ENCODE measurements around the gene MLXIPL. TPM values are rescaled to one million over a fixed set of nuclear protein-coding genes. Genes with fewer than 3 reads are reported as not detected.
"Not testable (repeated sequence)": the region's sequence is repeated elsewhere in the genome, so short reads cannot be mapped to it uniquely, and the experiment has no call there.

Gene MLXIPL
- polyA plus RNA-seq, 1 donor = 195 TPM

- Histone ChIP-seq H3K36me3 (ENCODE audit: control insufficient read depth, insufficient read depth, low read length) (peaks cover 26% of the 10 kb centered on the region), H3K9me3 (ENCODE audit: control insufficient read depth, low read depth, low read length) (no peaks in the 10 kb centered on the region), H3K4me3 (ENCODE audit: low read length) (no peak overlapping the region), H3K4me1 (ENCODE audit: control insufficient read depth, insufficient read depth, low read length) (peaks cover 30% of the 10 kb centered on the region), H3K27ac (ENCODE audit: low read length) (peak overlapping the region; percentile 79), H3K27me3 (ENCODE audit: control insufficient read depth, insufficient read depth, low read length) (no peaks in the 10 kb centered on the region)
- peak in 1 of 2 donors; percentile 69 for DNase-seq
- WGBS (ENCODE audit: insufficient coverage, low lambda C conversion rate) = no CpG with 5 or more reads among the region's 14 CpGs
These were observed 10.2 kb downstream of the MLXIPL start for GRCh38 chr7:73613954-73614735.

DNA sequence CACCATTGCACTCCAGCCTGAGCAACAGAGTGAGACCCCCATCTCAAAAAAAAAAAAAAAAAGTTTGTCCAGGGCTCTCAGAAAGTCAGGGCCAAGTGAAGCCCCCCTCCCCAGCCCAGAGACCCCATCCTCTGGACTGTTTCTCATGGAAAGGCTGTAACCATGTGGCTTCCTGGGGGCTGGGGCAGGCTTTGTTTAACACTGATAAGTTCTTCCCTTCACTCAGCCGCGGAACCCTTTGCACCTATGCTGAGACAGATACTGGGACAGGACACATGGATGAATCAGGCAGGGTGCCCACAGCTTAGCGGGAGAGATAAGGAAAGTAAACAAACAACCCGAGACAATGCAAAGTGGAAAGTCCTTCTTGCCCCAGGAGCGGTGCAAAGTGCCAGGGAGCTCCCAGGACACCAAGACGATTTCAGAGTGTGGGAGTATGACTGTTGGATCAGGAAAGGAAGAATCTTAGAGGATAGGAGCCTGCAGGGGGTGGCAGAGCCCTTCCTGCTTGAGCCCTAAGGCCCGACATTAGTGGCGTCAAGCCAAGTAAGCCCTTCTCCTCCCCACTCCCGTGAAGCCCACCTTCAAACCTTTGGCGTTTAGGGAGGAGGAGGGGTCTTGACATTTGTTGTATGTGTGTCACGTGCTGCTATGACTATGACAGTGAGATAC, 11.6 kb downstream of the MLXIPL start:
- Histone ChIP-seq H3K4me1 (ENCODE audit: control insufficient read depth, insufficient read depth, low read length) (peaks cover 30% of the 10 kb centered on the region), H3K27me3 (ENCODE audit: control insufficient read depth, insufficient read depth, low read length) (no peaks in the 10 kb centered on the region), H3K36me3 (ENCODE audit: control insufficient read depth, insufficient read depth, low read length) (peaks cover 25% of the 10 kb centered on the region), H3K4me3 (ENCODE audit: low read length) (no peak overlapping the region), H3K27ac (ENCODE audit: low read length) (peak overlapping the region; percentile 79), H3K9me3 (ENCODE audit: control insufficient read depth, low read depth, low read length) (no peaks in the 10 kb centered on the region)
- DNase-seq = peak; percentile 95 to 97
- WGBS (ENCODE audit: insufficient coverage, low lambda C conversion rate) = no CpG with 5 or more reads among the region's 11 CpGs

GRCh38 chr7:73611017-73611555, 13.2 kb downstream of the MLXIPL start:
- peaks cover 30% of the 10 kb centered on the region for H3K4me1 ChIP-seq (ENCODE audit: control insufficient read depth, insufficient read depth, low read length)
- H3K36me3 ChIP-seq (ENCODE audit: control insufficient read depth, insufficient read depth, low read length) = peaks cover 21% of the 10 kb centered on the region
- no peak for DNase-seq
- no peak overlapping the region for H3K4me3 ChIP-seq (ENCODE audit: low read length)
- H3K27ac ChIP-seq (ENCODE audit: low read length) = no peak overlapping the region
- WGBS (ENCODE audit: insufficient coverage, low lambda C conversion rate) = no CpG with 5 or more reads among the region's 11 CpGs
- H3K9me3 ChIP-seq (ENCODE audit: control insufficient read depth, low read depth, low read length) = no peaks in the 10 kb centered on the region
- H3K27me3 ChIP-seq (ENCODE audit: control insufficient read depth, insufficient read depth, low read length) = no peaks in the 10 kb centered on the region

DNA sequence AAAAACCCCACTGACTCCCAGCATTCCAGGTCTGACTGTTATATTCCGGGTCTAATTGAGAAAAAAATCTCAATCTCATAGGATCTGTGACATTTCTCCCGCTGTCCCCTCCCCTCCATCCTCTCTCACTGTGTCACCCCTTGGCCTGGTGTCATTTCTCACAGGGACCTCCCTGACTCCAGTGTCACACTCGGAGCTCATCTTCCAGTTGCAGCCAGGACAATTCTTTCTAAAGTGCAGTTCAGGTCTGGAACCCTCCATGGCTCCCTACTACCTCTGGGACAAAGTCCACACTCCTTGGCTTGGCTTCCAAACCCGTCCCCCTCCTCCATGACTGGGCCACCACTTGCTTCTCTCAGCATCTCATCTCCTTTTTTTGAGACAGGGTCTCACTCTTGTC, 14.2 kb downstream of the MLXIPL start:
- no peak overlapping the region for H3K27ac ChIP-seq (ENCODE audit: low read length)
- H3K4me3 ChIP-seq (ENCODE audit: low read length) = no peak overlapping the region
- H3K9me3 ChIP-seq (ENCODE audit: control insufficient read depth, low read depth, low read length) = no peaks in the 10 kb centered on the region
- H3K4me1 ChIP-seq (ENCODE audit: control insufficient read depth, insufficient read depth, low read length) = peaks cover 26% of the 10 kb centered on the region
- no peak for DNase-seq
- H3K36me3 ChIP-seq (ENCODE audit: control insufficient read depth, insufficient read depth, low read length) = peaks cover 21% of the 10 kb centered on the region
- no peaks in the 10 kb centered on the region for H3K27me3 ChIP-seq (ENCODE audit: control insufficient read depth, insufficient read depth, low read length)
- no CpG with 5 or more reads among the region's 4 CpGs for WGBS (ENCODE audit: insufficient coverage, low lambda C conversion rate)

GRCh38 chr7:73607692-73607983, 16.7 kb downstream of the MLXIPL start:
- H3K36me3 ChIP-seq (ENCODE audit: control insufficient read depth, insufficient read depth, low read length) = peaks cover 15% of the 10 kb centered on the region
- no CpG with 5 or more reads among the region's 5 CpGs for WGBS (ENCODE audit: insufficient coverage, low lambda C conversion rate)
- DNase-seq; H3K27ac ChIP-seq (ENCODE audit: low read length); H3K4me1 ChIP-seq (ENCODE audit: control insufficient read depth, insufficient read depth, low read length); H3K9me3 ChIP-seq (ENCODE audit: control insufficient read depth, low read depth, low read length); H3K4me3 ChIP-seq (ENCODE audit: low read length); H3K27me3 ChIP-seq (ENCODE audit: control insufficient read depth, insufficient read depth, low read length): not testable (repeated sequence)

- Histone ChIP-seq H3K27ac (ENCODE audit: low read length) (no peak overlapping the region), H3K36me3 (ENCODE audit: control insufficient read depth, insufficient read depth, low read length) (peaks cover 15% of the 10 kb centered on the region), H3K4me3 (ENCODE audit: low read length) (no peak overlapping the region), H3K4me1 (ENCODE audit: control insufficient read depth, insufficient read depth, low read length) (no peaks in the 10 kb centered on the region), H3K9me3 (ENCODE audit: control insufficient read depth, low read depth, low read length) (no peaks in the 10 kb centered on the region), H3K27me3 (ENCODE audit: control insufficient read depth, insufficient read depth, low read length) (no peaks in the 10 kb centered on the region)
- no CpG with 5 or more reads among the region's 36 CpGs for WGBS (ENCODE audit: insufficient coverage, low lambda C conversion rate)
- peak in 1 of 2 donors; percentile 38 for DNase-seq
These were observed 17.3 kb downstream of the MLXIPL start for GRCh38 chr7:73606801-73607691.

- Histone ChIP-seq H3K36me3 (ENCODE audit: control insufficient read depth, insufficient read depth, low read length) (peaks cover 13% of the 10 kb centered on the region), H3K4me1 (ENCODE audit: control insufficient read depth, insufficient read depth, low read length) (no peaks in the 10 kb centered on the region), H3K4me3 (ENCODE audit: low read length) (no peak overlapping the region), H3K27ac (ENCODE audit: low read length) (no peak overlapping the region), H3K9me3 (ENCODE audit: control insufficient read depth, low read depth, low read length) (peaks cover 2% of the 10 kb centered on the region), H3K27me3 (ENCODE audit: control insufficient read depth, insufficient read depth, low read length) (no peaks in the 10 kb centered on the region)
- no peak for DNase-seq
- WGBS (ENCODE audit: insufficient coverage, low lambda C conversion rate) = no CpG with 5 or more reads among the region's 23 CpGs
These were observed 18.6 kb downstream of the MLXIPL start for GRCh38 chr7:73605601-73606220.

DNA sequence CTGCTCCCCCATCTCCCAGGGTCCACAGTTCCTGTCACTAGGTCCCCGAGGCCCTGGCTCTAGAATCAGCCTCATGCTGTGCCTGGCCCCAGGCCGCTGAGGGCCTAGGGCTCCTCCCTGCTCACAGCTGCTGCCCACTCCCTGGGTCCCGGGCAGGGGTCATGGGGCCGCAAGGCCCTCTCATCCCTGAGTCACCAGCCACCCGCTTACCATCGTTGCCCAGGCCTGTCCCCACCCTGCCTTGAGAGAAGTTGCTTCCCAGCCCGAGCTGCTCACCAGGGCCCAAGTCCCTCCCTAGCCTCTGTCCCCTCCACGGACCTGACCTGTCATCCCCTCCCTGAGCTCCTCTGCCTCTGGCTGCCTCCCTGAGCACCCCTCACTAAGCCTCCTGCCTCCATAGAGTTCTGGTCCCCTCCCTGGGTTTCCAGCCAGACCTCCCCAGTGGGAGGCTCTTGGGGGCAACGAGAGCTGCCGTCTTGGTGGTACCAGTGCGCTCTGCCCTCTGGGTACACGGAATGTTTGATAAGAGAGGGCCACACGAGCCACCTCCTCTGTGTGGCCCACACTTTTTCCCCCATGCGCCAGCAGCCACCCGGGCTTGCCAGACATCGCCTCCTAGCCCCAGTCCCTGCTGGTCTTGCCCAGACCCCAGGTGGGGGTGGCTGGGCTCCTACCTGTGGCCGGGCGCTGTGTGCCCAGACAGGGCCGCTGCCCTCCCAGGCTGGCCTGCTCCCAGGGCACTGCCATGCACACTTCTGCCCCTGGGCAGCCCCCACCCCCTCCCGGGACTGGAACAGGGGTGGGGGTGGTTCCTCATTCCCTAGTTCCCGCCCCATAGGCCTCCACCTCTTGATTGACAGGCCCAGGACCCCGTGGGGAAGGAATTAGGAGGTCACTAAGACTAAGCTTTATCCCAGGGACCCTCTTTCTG, 21.3 kb downstream of the MLXIPL start:
- DNase-seq = peak in 1 of 2 donors; percentile 20
- no peaks in the 10 kb centered on the region for H3K4me1 ChIP-seq (ENCODE audit: control insufficient read depth, insufficient read depth, low read length)
- H3K9me3 ChIP-seq (ENCODE audit: control insufficient read depth, low read depth, low read length) = peaks cover 2% of the 10 kb centered on the region
- H3K36me3 ChIP-seq (ENCODE audit: control insufficient read depth, insufficient read depth, low read length) = peaks cover 4% of the 10 kb centered on the region
- no peaks in the 10 kb centered on the region for H3K27me3 ChIP-seq (ENCODE audit: control insufficient read depth, insufficient read depth, low read length)
- no CpG with 5 or more reads among the region's 22 CpGs for WGBS (ENCODE audit: insufficient coverage, low lambda C conversion rate)
- no peak overlapping the region for H3K27ac ChIP-seq (ENCODE audit: low read length)
- H3K4me3 ChIP-seq (ENCODE audit: low read length) = no peak overlapping the region

DNA sequence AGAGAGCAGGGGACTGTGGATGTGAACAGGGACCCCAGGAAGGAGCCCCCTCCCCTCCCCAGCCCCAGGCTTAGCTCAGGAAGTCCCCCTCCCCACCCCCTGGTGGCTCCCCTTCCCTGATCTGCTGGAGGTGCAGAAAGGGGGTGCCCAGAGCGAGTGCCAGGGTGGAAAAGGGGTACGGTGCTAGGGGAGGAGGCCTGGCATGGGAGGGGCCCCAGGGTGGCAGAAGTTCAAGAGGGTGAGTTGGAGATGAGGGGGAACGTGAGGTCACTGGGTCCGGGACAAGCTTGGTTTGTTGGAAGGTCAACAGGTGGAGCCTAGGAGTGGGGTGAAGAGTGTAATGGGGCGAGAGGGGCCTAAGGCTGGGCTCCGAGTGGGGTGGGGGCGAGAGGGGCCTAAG, 24.4 kb downstream of the MLXIPL start:
- no peak for DNase-seq
- no peaks in the 10 kb centered on the region for H3K4me1 ChIP-seq (ENCODE audit: control insufficient read depth, insufficient read depth, low read length)
- no peak overlapping the region for H3K4me3 ChIP-seq (ENCODE audit: low read length)
- H3K36me3 ChIP-seq (ENCODE audit: control insufficient read depth, insufficient read depth, low read length) = peaks cover 11% of the 10 kb centered on the region
- H3K27ac ChIP-seq (ENCODE audit: low read length) = no peak overlapping the region
- H3K9me3 ChIP-seq (ENCODE audit: control insufficient read depth, low read depth, low read length) = peaks cover 2% of the 10 kb centered on the region
- no peaks in the 10 kb centered on the region for H3K27me3 ChIP-seq (ENCODE audit: control insufficient read depth, insufficient read depth, low read length)
- WGBS (ENCODE audit: insufficient coverage, low lambda C conversion rate) = no CpG with 5 or more reads among the region's 7 CpGs
